ENCODE measurements around the gene ASIC1.

Gene ASIC1

GRCh38 chr12:50103351-50103750 is 46.0 kb downstream of the ASIC1 start:
- no peaks in the 10 kb centered on the region for H3K9me3 ChIP-seq
- H3K4me2 ChIP-seq = peak overlapping the region; percentile 30
- peaks cover 14% of the 10 kb centered on the region; the same call in 1 of the 2 replicates for H4K20me1 ChIP-seq
- H3K36me3 ChIP-seq = peaks cover 42% of the 10 kb centered on the region
- peak overlapping the region; percentile 11; the same call in 1 of the 2 replicates for H3K27ac ChIP-seq
- no peak overlapping the region for H3K4me3 ChIP-seq
- peaks cover 35% of the 10 kb centered on the region for H3K4me1 ChIP-seq
- no peak overlapping the region for H3K9ac ChIP-seq
- no peaks in the 10 kb centered on the region for H3K27me3 ChIP-seq
- no peak for TF ChIP-seq Cebpa-rat (IDR thresholded peaks at IDR 0.05)

GRCh38 chr12:50103767-50104321 is 46.4 kb downstream of the ASIC1 start, which contains the start of gene GPD1:
Gene GPD1 (plus strand): TSS chr12:50104008. CDS start chr12:50104051, 43 bp downstream.
- H3K4me3 ChIP-seq = no peak within 1 kb of the TSS
- peak within 1 kb of the TSS; percentile 30 for H3K4me2 ChIP-seq
- H4K20me1 ChIP-seq = peaks cover 12% of the 10 kb centered on the region; the same call in 1 of the 2 replicates
- H3K36me3 ChIP-seq = peaks cover 38% of the 10 kb centered on the region
- H3K9me3 ChIP-seq = no peaks in the 10 kb centered on the region
- H3K9ac ChIP-seq = no peak within 1 kb of the TSS
- peak within 1 kb of the TSS; percentile 11; the same call in 1 of the 2 replicates for H3K27ac ChIP-seq
- no peak for TF ChIP-seq Cebpa-rat (IDR thresholded peaks at IDR 0.05)
- H3K27me3 ChIP-seq = no peaks in the 10 kb centered on the region
- H3K4me1 ChIP-seq = peaks cover 40% of the 10 kb centered on the region

- Histone ChIP-seq H3K36me3 (peaks cover 29% of the 10 kb centered on the region), H3K27me3 (no peaks in the 10 kb centered on the region), H3K4me3 (no peak overlapping the region), H3K4me2 (no peak overlapping the region), H4K20me1 (0 out of 2 replicates have a peak, but pooled peaks cover 3% of the 10 kb centered on the region), H3K9me3 (no peaks in the 10 kb centered on the region), H3K9ac (no peak overlapping the region), H3K27ac (no peak overlapping the region), H3K4me1 (peaks cover 48% of the 10 kb centered on the region)
- TF ChIP-seq Cebpa-rat (IDR thresholded peaks at IDR 0.05) = no peak
These were observed 47.3 kb downstream of the ASIC1 start for GRCh38 chr12:50104417-50105366.

- peaks cover 16% of the 10 kb centered on the region for H3K36me3 ChIP-seq
- TF ChIP-seq Cebpa-rat (IDR thresholded peaks at IDR 0.05) = no peak
- H3K27me3 ChIP-seq = no peaks in the 10 kb centered on the region
- H3K4me3 ChIP-seq = no peak overlapping the region
- no peak overlapping the region for H3K27ac ChIP-seq
- H3K9ac ChIP-seq = no peak overlapping the region
- no peaks in the 10 kb centered on the region for H3K9me3 ChIP-seq
- H3K4me1 ChIP-seq = peaks cover 61% of the 10 kb centered on the region
- H3K4me2 ChIP-seq = no peak overlapping the region
- H4K20me1 ChIP-seq = no peaks in the 10 kb centered on the region
These were observed 48.6 kb downstream of the ASIC1 start for GRCh38 chr12:50105913-50106450.

- H3K4me1 ChIP-seq = peaks cover 64% of the 10 kb centered on the region
- no peak for TF ChIP-seq Cebpa-rat (IDR thresholded peaks at IDR 0.05)
- no peaks in the 10 kb centered on the region for H4K20me1 ChIP-seq
- peaks cover 7% of the 10 kb centered on the region; the same call in 1 of the 2 replicates for H3K36me3 ChIP-seq
- H3K9me3 ChIP-seq = no peaks in the 10 kb centered on the region
- H3K27me3 ChIP-seq = no peaks in the 10 kb centered on the region
- no peak overlapping the region for H3K4me3 ChIP-seq
- H3K4me2 ChIP-seq = no peak overlapping the region
- H3K9ac ChIP-seq = no peak overlapping the region
- H3K27ac ChIP-seq = no peak overlapping the region
These were observed 49.5 kb downstream of the ASIC1 start for GRCh38 chr12:50106907-50107306.

GRCh38 chr12:50107416-50108268 is 50.2 kb downstream of the ASIC1 start:
- Histone ChIP-seq H3K27me3 (no peaks in the 10 kb centered on the region), H3K4me3 (no peak overlapping the region), H4K20me1 (peaks cover 6% of the 10 kb centered on the region; the same call in 1 of the 2 replicates), H3K27ac (peak overlapping the region; percentile 88), H3K4me2 (peak overlapping the region; percentile 94), H3K36me3 (no peaks in the 10 kb centered on the region), H3K9ac (no peak overlapping the region), H3K4me1 (peaks cover 61% of the 10 kb centered on the region), H3K9me3 (no peaks in the 10 kb centered on the region)
- no peak for TF ChIP-seq Cebpa-rat (IDR thresholded peaks at IDR 0.05)

GRCh38 chr12:50109319-50109718 is 51.9 kb downstream of the ASIC1 start:
- peaks cover 20% of the 10 kb centered on the region for H4K20me1 ChIP-seq
- peak overlapping the region; percentile 79 for H3K9ac ChIP-seq
- peak overlapping the region; percentile 99 for H3K4me3 ChIP-seq
- H3K36me3 ChIP-seq = 0 out of 2 replicates have a peak, but pooled peaks cover 3% of the 10 kb centered on the region
- no peak for TF ChIP-seq Cebpa-rat (IDR thresholded peaks at IDR 0.05)
- H3K9me3 ChIP-seq = no peaks in the 10 kb centered on the region
- peaks cover 61% of the 10 kb centered on the region for H3K4me1 ChIP-seq
- no peaks in the 10 kb centered on the region for H3K27me3 ChIP-seq
- peak overlapping the region; percentile 94 for H3K4me2 ChIP-seq
- peak overlapping the region; percentile 88 for H3K27ac ChIP-seq

GRCh38 chr12:50110127-50110761 is 52.8 kb downstream of the ASIC1 start:
- no peaks in the 10 kb centered on the region for H3K27me3 ChIP-seq
- peak overlapping the region; percentile 88 for H3K27ac ChIP-seq
- peak overlapping the region; percentile 99 for H3K4me3 ChIP-seq
- peaks cover 11% of the 10 kb centered on the region for H3K36me3 ChIP-seq
- H3K4me2 ChIP-seq = peak overlapping the region; percentile 94
- no peak for TF ChIP-seq Cebpa-rat (IDR thresholded peaks at IDR 0.05)
- H3K9ac ChIP-seq = peak overlapping the region; percentile 79
- peaks cover 63% of the 10 kb centered on the region for H3K4me1 ChIP-seq
- peaks cover 27% of the 10 kb centered on the region for H4K20me1 ChIP-seq
- H3K9me3 ChIP-seq = no peaks in the 10 kb centered on the region
